OCI-LY7 (cell line): ENCODE data around the gene MAST2.

ENCODE experiments used
- CTCF ChIP-seq: fragments of 200-600 bp; sonication (generic); conservative IDR thresholded peaks from 2 replicates; pipeline ENCODE4 v1.5.1; 2014; ENCODE audit warnings: mild to moderate bottlenecking, antibody characterized with exemption, low read length, moderate library complexity, mixed read lengths
- EZH2phosphoT487 ChIP-seq: fragments of 200-600 bp; sonication (generic); IDR thresholded peaks from 2 replicates; pipeline ENCODE4 v1.6.1; 2018; ENCODE audit warnings: low read depth, borderline replicate concordance, mild to moderate bottlenecking, mixed run types, antibody characterized with exemption, low read length, moderate library complexity, mixed read lengths

GRCh38 chr1:45857101-45857700 lies 53.8 kb downstream of the MAST2 start:
- no peak for TF ChIP-seq EZH2phosphoT487
- no peak for TF ChIP-seq CTCF
